RWPE2 (cell line): ENCODE measurements around the gene PRKCH.

ENCODE experiments used
- ATAC-seq: fragments of 200-7000 bp; cut with Tn5 transposase; 3 replicates; pipeline ENCODE4 v1.9.1; 2021; ENCODE audit warnings: low read depth
- DNase-seq: peaks from one replicate; pipeline ENCODE4 v3.0.0-alpha.2; 2020; ENCODE audit warnings: low spot score
- H3K27ac ChIP-seq: fragments of 450-650 bp; 2 replicates; pipeline ENCODE4 v1.5.1; 2017; ENCODE audit warnings: mild to moderate bottlenecking; ENCODE audit not compliant: poor library complexity, severe bottlenecking
- H3K27me3 ChIP-seq: fragments of 250-450 bp; sonication (Bioruptor Pico); 2 replicates; pipeline ENCODE4 v1.5.1; 2021; ENCODE audit warnings: mild to moderate bottlenecking, moderate library complexity; ENCODE audit not compliant: insufficient read depth, poor library complexity, severe bottlenecking
- H3K36me3 ChIP-seq: fragments of 250-450 bp; sonication (Bioruptor Pico); 2 replicates; pipeline ENCODE4 v1.5.1; 2020; ENCODE audit warnings: low read depth, mild to moderate bottlenecking, moderate library complexity
- H3K4me1 ChIP-seq: fragments of 250-450 bp; sonication (Bioruptor Pico); 2 replicates; pipeline ENCODE4 v1.5.1; 2021; ENCODE audit warnings: mild to moderate bottlenecking, moderate library complexity; ENCODE audit not compliant: insufficient read depth, poor library complexity, severe bottlenecking
- H3K4me3 ChIP-seq: fragments of 250-450 bp; sonication (Bioruptor Pico); 2 replicates; pipeline ENCODE4 v1.5.1; 2021; ENCODE audit warnings: mild to moderate bottlenecking, moderate library complexity; ENCODE audit not compliant: severe bottlenecking
- H3K9me3 ChIP-seq: fragments of 250-450 bp; sonication (Bioruptor Pico); 2 replicates; pipeline ENCODE4 v1.5.1; 2021; ENCODE audit warnings: mild to moderate bottlenecking, moderate library complexity; ENCODE audit not compliant: severe bottlenecking
- TF ChIP-seq, protein P1 (sequence below): fragments of 450-650 bp; IDR thresholded peaks from one replicate; pipeline ENCODE4 v1.5.1; 2017; ENCODE audit warnings: mild to moderate bottlenecking, moderate library complexity; ENCODE audit not compliant: poor library complexity, severe bottlenecking

PRKCH gene

DNA sequence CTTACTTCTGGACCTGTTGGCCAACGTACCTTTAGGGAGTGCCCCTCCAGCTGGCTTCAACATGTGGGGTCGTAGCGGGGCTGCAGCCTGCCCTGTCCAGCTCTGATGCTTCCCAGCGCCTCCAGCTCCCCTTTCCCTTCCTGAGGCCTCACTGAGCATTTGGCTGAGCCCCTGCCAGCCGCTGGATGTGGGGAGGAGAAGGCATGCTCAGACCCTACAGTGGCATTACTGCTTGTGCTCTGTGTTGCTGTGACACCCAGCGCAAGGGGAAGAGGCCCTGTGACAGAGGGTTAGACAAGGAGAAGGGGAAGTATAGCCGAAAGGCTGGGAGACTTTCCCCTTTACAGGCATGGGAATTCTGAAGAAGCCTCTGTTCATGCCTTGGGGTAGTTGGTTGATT, 145.9 kb downstream of the PRKCH start:
- Histone ChIP-seq H3K9me3 (no peaks in the 10 kb centered on the region), H3K27me3 (no peaks in the 10 kb centered on the region), H3K4me1 (peaks cover 79% of the 10 kb centered on the region), H3K4me3 (no peak overlapping the region), H3K27ac (peak overlapping the region; percentile 93), H3K36me3 (peaks cover 8% of the 10 kb centered on the region)
- ATAC-seq (no peak), DNase-seq (no peak)
- TF ChIP-seq, protein P1, sequence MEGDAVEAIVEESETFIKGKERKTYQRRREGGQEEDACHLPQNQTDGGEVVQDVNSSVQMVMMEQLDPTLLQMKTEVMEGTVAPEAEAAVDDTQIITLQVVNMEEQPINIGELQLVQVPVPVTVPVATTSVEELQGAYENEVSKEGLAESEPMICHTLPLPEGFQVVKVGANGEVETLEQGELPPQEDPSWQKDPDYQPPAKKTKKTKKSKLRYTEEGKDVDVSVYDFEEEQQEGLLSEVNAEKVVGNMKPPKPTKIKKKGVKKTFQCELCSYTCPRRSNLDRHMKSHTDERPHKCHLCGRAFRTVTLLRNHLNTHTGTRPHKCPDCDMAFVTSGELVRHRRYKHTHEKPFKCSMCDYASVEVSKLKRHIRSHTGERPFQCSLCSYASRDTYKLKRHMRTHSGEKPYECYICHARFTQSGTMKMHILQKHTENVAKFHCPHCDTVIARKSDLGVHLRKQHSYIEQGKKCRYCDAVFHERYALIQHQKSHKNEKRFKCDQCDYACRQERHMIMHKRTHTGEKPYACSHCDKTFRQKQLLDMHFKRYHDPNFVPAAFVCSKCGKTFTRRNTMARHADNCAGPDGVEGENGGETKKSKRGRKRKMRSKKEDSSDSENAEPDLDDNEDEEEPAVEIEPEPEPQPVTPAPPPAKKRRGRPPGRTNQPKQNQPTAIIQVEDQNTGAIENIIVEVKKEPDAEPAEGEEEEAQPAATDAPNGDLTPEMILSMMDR = no peak

DNA sequence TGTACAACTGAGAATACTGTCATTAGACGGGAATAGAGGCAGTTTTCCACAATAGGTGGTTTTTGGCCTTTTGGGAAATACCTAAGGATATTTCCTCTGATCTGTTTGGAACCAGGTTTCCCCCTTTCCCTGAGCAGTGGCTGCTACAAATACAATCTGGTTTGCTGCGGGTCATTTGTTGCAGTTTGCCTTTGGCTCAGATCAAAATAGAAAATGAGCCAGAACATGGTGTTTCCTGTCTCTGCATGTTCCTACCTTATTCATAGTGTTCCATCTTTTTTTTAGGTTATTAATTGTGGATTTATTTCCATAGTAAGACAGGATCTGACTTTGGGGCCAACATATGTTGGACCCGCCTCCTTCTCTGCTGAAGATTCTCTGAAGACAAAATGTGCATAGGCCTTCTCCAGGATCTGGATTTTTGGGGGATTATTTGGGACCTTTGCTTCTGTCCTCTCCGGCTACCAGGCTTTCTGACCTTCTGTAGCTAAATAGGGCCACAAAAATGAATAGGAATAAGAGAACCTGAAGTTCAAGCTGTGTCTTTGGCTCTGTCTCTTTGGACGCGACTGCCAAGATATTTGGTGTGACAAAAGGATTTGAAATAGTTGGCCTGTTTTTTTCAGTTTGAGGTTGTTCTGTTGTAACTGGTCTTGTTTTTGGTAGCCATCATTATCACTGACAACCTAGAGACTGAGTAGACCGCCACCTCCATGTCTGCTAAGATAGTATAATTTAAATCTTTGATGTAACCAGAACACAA, 146.9 kb downstream of the PRKCH start:
- no peaks in the 10 kb centered on the region for H3K27me3 ChIP-seq
- TF ChIP-seq, protein P1 = no peak
- peaks cover 8% of the 10 kb centered on the region for H3K36me3 ChIP-seq
- H3K4me1 ChIP-seq = peaks cover 79% of the 10 kb centered on the region
- H3K9me3 ChIP-seq = no peaks in the 10 kb centered on the region
- ATAC-seq = no peak
- DNase-seq = no peak
- H3K4me3 ChIP-seq = no peak overlapping the region
- H3K27ac ChIP-seq = peak overlapping the region; percentile 93

GRCh38 chr14:61469781-61470180, 148.4 kb downstream of the PRKCH start:
- DNase-seq (no peak), ATAC-seq (no peak)
- Histone ChIP-seq H3K27me3 (no peaks in the 10 kb centered on the region), H3K36me3 (peaks cover 8% of the 10 kb centered on the region), H3K27ac (peak overlapping the region; percentile 93), H3K9me3 (no peaks in the 10 kb centered on the region), H3K4me1 (peaks cover 75% of the 10 kb centered on the region), H3K4me3 (no peak overlapping the region)
- TF ChIP-seq, protein P1 = no peak

GRCh38 chr14:61470261-61470960, 149.0 kb downstream of the PRKCH start:
- no peak for DNase-seq
- H3K4me1 ChIP-seq = peaks cover 77% of the 10 kb centered on the region

More at GRCh38 chr14:61470261-61470960, 149.0 kb downstream of the PRKCH start:
- Histone ChIP-seq H3K27ac (peak overlapping the region; percentile 93), H3K4me3 (no peak overlapping the region), H3K27me3 (no peaks in the 10 kb centered on the region), H3K36me3 (peaks cover 4% of the 10 kb centered on the region), H3K9me3 (no peaks in the 10 kb centered on the region)
- ATAC-seq = peak; percentile 8; the same call in 1 of the 3 replicates
- TF ChIP-seq, protein P1 = peak; percentile 76
